Stimulated activated CD4-positive, alpha-beta T cell treated with anti-CD3 and anti-CD28 coated beads, Interleukin-2, amount 100 ng/mL, for 48 hours (primary cell): Measurements from ENCODE around the gene CCDC17.

Source experiments
- DNase-seq, 2 donors: peaks; one replicate each; pipeline ENCODE4 v3.0.0-alpha.2; 2020

The CCDC17 gene

GRCh38 chr1:45574105-45574626, 49.7 kb downstream of the CCDC17 start:
- no peak for DNase-seq

DNA sequence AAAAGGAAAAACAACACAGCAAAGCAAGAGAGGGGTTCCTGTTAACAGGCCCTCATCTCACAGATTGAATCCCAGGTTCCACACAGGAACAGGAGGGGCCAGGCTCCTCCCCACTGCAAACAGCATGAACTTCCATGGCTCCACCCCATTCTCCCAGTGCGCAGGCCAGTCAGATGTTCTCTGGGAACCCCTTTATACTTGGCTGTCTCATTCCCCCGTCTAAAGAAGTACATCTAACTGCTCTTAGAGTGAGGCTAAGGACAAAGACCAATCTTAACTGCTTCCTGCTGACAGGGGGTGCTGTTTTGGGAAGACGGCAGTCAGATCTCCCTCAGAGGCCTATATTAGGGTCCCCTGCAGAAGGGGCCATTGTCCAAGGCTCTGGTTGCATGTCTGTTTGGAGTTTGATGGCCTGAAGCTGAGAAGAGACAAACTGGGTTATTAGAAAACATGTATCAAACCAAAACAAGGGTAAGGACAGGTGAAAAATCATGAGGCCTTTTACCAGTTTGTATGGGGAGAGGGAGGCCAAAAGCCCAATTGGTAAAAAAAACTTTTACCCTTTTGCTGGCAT, 50.5 kb downstream of the CCDC17 start:
- no peak for DNase-seq

GRCh38 chr1:45570631-45571030, 53.2 kb downstream of the CCDC17 start:
- DNase-seq, result no peak
